ENCODE measurements around the gene GRHPR.

The GRHPR gene

GRCh38 chr9:37378613-37379004 lies 43.9 kb upstream of the GRHPR start:
- Mint-ChIP-seq H3K4me3 (no peak overlapping the region), H3K27ac (no peak overlapping the region), H3K4me1 (no peaks in the 10 kb centered on the region), H3K36me3 (ENCODE audit: low read depth) (no peaks in the 10 kb centered on the region), H3K9me3 (no peaks in the 10 kb centered on the region), H3K27me3 (ENCODE audit: low read depth) (no peaks in the 10 kb centered on the region)
- TF ChIP-seq, protein P1, sequence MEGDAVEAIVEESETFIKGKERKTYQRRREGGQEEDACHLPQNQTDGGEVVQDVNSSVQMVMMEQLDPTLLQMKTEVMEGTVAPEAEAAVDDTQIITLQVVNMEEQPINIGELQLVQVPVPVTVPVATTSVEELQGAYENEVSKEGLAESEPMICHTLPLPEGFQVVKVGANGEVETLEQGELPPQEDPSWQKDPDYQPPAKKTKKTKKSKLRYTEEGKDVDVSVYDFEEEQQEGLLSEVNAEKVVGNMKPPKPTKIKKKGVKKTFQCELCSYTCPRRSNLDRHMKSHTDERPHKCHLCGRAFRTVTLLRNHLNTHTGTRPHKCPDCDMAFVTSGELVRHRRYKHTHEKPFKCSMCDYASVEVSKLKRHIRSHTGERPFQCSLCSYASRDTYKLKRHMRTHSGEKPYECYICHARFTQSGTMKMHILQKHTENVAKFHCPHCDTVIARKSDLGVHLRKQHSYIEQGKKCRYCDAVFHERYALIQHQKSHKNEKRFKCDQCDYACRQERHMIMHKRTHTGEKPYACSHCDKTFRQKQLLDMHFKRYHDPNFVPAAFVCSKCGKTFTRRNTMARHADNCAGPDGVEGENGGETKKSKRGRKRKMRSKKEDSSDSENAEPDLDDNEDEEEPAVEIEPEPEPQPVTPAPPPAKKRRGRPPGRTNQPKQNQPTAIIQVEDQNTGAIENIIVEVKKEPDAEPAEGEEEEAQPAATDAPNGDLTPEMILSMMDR (IDR thresholded peaks at IDR 0.05; ENCODE audit: unreplicated experiment in 3 of 3) = no peak

GRCh38 chr9:37379835-37380234 lies 42.7 kb upstream of the GRHPR start:
- no peaks in the 10 kb centered on the region for H3K9me3 Mint-ChIP-seq
- H3K4me1 Mint-ChIP-seq = no peaks in the 10 kb centered on the region
- H3K27me3 Mint-ChIP-seq (ENCODE audit: low read depth) = no peaks in the 10 kb centered on the region
- H3K4me3 Mint-ChIP-seq = no peak overlapping the region
- H3K36me3 Mint-ChIP-seq (ENCODE audit: low read depth) = no peaks in the 10 kb centered on the region
- TF ChIP-seq, protein P1 (IDR thresholded peaks at IDR 0.05; ENCODE audit: unreplicated experiment in 3 of 3) = no peak
- no peak overlapping the region for H3K27ac Mint-ChIP-seq

GRCh38 chr9:37380570-37380969 lies 41.9 kb upstream of the GRHPR start:
- Mint-ChIP-seq H3K36me3 (ENCODE audit: low read depth) (no peaks in the 10 kb centered on the region), H3K4me1 (no peaks in the 10 kb centered on the region), H3K27me3 (ENCODE audit: low read depth) (no peaks in the 10 kb centered on the region), H3K27ac (no peak overlapping the region), H3K9me3 (no peaks in the 10 kb centered on the region), H3K4me3 (no peak overlapping the region)
- TF ChIP-seq, protein P1 (IDR thresholded peaks at IDR 0.05; ENCODE audit: unreplicated experiment in 3 of 3) = no peak

DNA sequence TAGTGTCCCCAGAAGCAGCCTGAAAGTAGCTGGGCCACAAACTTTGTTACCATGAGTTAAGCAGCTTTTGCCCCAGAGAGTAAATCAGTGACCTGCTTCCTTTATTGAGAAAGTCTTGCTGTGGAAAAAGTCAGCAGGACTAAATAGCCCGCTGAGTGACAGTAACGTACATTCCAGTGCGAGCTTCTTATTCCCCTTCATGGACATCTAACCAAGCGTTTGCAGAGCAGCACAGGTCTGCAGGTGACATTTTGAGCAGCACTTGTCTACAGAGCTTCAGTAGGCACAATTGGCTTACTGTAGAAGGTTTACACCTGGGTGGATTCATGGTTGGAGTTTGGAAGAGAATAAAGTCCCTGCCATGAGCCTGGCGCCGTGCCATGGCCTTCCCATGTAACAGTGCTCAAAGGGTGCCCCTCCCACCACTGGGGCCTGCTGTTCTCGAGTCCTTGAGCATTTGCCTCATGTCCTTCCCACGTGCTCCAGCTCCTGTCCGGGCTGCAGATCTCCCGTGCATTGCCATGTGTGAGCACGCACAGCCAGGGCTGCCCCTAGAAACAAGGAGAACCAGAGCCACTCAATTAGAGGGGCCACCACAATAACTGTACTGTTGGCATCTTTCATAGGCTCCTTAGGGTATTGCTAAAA lies 41.3 kb upstream of the GRHPR start:
- Mint-ChIP-seq H3K27me3 (ENCODE audit: low read depth) (no peaks in the 10 kb centered on the region), H3K4me3 (no peak overlapping the region), H3K4me1 (no peaks in the 10 kb centered on the region), H3K9me3 (no peaks in the 10 kb centered on the region), H3K27ac (no peak overlapping the region), H3K36me3 (ENCODE audit: low read depth) (no peaks in the 10 kb centered on the region)
- TF ChIP-seq, protein P1 (IDR thresholded peaks at IDR 0.05; ENCODE audit: unreplicated experiment in 3 of 3) = no peak

GRCh38 chr9:37382161-37382981 lies 40.1 kb upstream of the GRHPR start:
- no peaks in the 10 kb centered on the region for H3K9me3 Mint-ChIP-seq
- H3K27ac Mint-ChIP-seq = no peak overlapping the region
- H3K4me1 Mint-ChIP-seq = no peaks in the 10 kb centered on the region
- no peak overlapping the region for H3K4me3 Mint-ChIP-seq
- TF ChIP-seq, protein P1 (IDR thresholded peaks at IDR 0.05; ENCODE audit: unreplicated experiment in 3 of 3) = no peak
- no peaks in the 10 kb centered on the region for H3K27me3 Mint-ChIP-seq (ENCODE audit: low read depth)
- no peaks in the 10 kb centered on the region for H3K36me3 Mint-ChIP-seq (ENCODE audit: low read depth)

Data from nephron (organoid).